ENCODE data around the gene PIM1.
"Not testable (repeated sequence)": the region's sequence is repeated elsewhere in the genome, so short reads cannot be mapped to it uniquely, and the experiment has no call there.

GRCh38 chr6:37185949-37186720 lies 16.2 kb downstream of the PIM1 start:
- not testable (repeated sequence) for TF ChIP-seq NRF1 (conservative IDR thresholded peaks at IDR 0.05 in 1 of 2, IDR thresholded peaks at IDR 0.05 in 1 of 2); ZNF780A (CRISPR knock-in tag; IDR thresholded peaks at IDR 0.05); ELF2 (CRISPR knock-in tag; IDR thresholded peaks at IDR 0.05); FOXK2 (conservative IDR thresholded peaks at IDR 0.05 in 1 of 2, IDR thresholded peaks at IDR 0.05 in 1 of 2; ENCODE audit: low read depth in 2 of 2)
